Measurements from ENCODE around the gene ERCC5.

GRCh38 chr13:102812611-102813287 is 33.1 kb upstream of the ERCC5 start:
- no peak for TF ChIP-seq CTCF (optimal IDR thresholded peaks at IDR 0.05 in 1 of 3, IDR thresholded peaks at IDR 0.05 in 1 of 3, conservative IDR thresholded peaks at IDR 0.05 in 1 of 3; ENCODE audit: extremely low read depth in 1 of 3, insufficient read depth in 2 of 3, low read length in 3 of 3)
- TF ChIP-seq EZH2 (IDR thresholded peaks at IDR 0.05; ENCODE audit: low read length), result no peak

Data from keratinocyte (primary cell).